Umbilical cord (tissue), 2 donors: ENCODE data around the gene MYL5. TPM values are rescaled to one million over a fixed set of nuclear protein-coding genes. Genes with fewer than 3 reads are reported as not detected.
"Not testable (repeated sequence)": the region's sequence is repeated elsewhere in the genome, so short reads cannot be mapped to it uniquely, and the experiment has no call there.

Source experiments
- DNase-seq: peaks from one replicate; pipeline ENCODE4 v3.0.0-alpha.2; 2015; ENCODE audit warnings: low spot score
- total RNA-seq: library from RNA; depleted of rRNA; stranded (reverse); fragments of >200 nt; gene quantifications from one replicate; pipeline ENCODE4 v1.2.3, GENCODE V29; 2014; ENCODE audit warnings: low replicate concordance; ENCODE audit not compliant: insufficient read depth

The MYL5 gene
- total RNA-seq, 1 donor from 2014 or later = 10.1 TPM

- DNase-seq = no peak
These were observed 38.3 kb upstream of the MYL5 start for GRCh38 chr4:635851-636627.

- DNase-seq = no peak
These were observed 37.6 kb upstream of the MYL5 start for GRCh38 chr4:636628-637159.

- DNase-seq = no peak
These were observed 36.6 kb upstream of the MYL5 start for GRCh38 chr4:637536-638280.

- not testable (repeated sequence) for DNase-seq
These were observed 32.0 kb upstream of the MYL5 start for GRCh38 chr4:642366-642765.

GRCh38 chr4:646460-646859, 27.9 kb upstream of the MYL5 start:
- DNase-seq = no peak

- DNase-seq = no peak
These were observed 26.9 kb upstream of the MYL5 start for GRCh38 chr4:647481-647880.

GRCh38 chr4:648579-649292, 25.6 kb upstream of the MYL5 start:
- DNase-seq = no peak

GRCh38 chr4:649293-649625, 25.1 kb upstream of the MYL5 start:
- no peak for DNase-seq

GRCh38 chr4:649751-650310, 24.5 kb upstream of the MYL5 start:
- no peak for DNase-seq

- no peak for DNase-seq
These were observed 23.9 kb upstream of the MYL5 start for GRCh38 chr4:650461-650860.

GRCh38 chr4:650951-651883, 23.1 kb upstream of the MYL5 start:
- DNase-seq = no peak

GRCh38 chr4:651884-652642, 22.3 kb upstream of the MYL5 start:
- no peak for DNase-seq

GRCh38 chr4:653080-653821, 21.1 kb upstream of the MYL5 start:
- DNase-seq = no peak

GRCh38 chr4:653831-654502, 20.4 kb upstream of the MYL5 start:
- no peak for DNase-seq

GRCh38 chr4:654503-654845, 19.9 kb upstream of the MYL5 start:
- no peak for DNase-seq

GRCh38 chr4:654871-655463, 19.4 kb upstream of the MYL5 start:
- no peak for DNase-seq

GRCh38 chr4:655464-656151, 18.7 kb upstream of the MYL5 start:
- DNase-seq = no peak
